Neural cell (in vitro differentiated cells): Measurements from ENCODE around the gene CAPN2.

Source experiments
- EZH2 ChIP-seq: fragments of 200-600, 300-800 bp; shearing (Covaris generic), sonication (generic); IDR thresholded peaks from 2 replicates; pipeline ENCODE4 v1.6.1; 2014; ENCODE audit warnings: antibody characterized with exemption, low read length, borderline replicate concordance, mild to moderate bottlenecking; ENCODE audit not compliant: insufficient read depth, poor library complexity, severe bottlenecking
- RAD21 ChIP-seq: fragments of 450-650 bp; conservative IDR thresholded peaks from 2 replicates; pipeline ENCODE4 v1.6.1; 2014; ENCODE audit warnings: antibody characterized with exemption, mild to moderate bottlenecking, moderate library complexity
- TF ChIP-seq, protein P1 (sequence below): IDR thresholded peaks from 2 replicates; pipeline ENCODE4 v1.6.1; 2012; ENCODE audit warnings: borderline replicate concordance

DNA sequence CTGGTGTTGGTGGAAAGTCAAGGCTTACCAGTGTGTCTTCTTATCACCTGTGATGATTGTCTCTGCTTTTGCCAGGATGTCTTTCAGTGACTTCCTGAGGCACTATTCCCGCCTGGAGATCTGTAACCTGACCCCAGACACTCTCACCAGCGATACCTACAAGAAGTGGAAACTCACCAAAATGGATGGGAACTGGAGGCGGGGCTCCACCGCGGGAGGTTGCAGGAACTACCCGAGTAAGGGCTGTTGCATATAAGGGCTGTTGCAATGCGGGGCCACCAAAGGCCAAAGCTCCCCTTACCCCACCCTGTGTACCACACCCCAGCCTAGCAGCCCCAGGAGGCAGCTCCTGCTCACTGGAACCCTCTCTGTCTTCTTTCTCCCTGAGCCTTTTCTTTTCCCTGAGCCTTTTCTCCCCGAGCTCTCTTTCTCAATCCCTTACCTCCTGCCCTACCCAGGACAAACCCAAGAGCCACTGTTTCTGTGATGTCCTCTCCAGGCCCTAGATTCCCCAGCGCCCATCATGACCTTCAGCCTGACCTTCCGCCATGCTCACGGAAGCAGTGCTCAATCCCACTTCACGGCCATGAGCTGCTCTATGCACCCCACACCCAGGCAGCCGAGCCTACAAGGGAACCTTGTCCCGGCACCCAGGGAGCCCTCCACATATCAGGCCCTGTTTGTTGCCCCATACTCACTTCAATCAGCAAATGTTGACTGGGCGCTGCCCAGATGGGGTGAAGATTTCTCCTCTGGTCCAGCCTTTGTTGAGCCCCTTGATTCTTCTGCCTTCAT, 40.6 kb downstream of the CAPN2 start:
- TF ChIP-seq EZH2 (no peak), RAD21 (no peak)
- TF ChIP-seq, protein P1, sequence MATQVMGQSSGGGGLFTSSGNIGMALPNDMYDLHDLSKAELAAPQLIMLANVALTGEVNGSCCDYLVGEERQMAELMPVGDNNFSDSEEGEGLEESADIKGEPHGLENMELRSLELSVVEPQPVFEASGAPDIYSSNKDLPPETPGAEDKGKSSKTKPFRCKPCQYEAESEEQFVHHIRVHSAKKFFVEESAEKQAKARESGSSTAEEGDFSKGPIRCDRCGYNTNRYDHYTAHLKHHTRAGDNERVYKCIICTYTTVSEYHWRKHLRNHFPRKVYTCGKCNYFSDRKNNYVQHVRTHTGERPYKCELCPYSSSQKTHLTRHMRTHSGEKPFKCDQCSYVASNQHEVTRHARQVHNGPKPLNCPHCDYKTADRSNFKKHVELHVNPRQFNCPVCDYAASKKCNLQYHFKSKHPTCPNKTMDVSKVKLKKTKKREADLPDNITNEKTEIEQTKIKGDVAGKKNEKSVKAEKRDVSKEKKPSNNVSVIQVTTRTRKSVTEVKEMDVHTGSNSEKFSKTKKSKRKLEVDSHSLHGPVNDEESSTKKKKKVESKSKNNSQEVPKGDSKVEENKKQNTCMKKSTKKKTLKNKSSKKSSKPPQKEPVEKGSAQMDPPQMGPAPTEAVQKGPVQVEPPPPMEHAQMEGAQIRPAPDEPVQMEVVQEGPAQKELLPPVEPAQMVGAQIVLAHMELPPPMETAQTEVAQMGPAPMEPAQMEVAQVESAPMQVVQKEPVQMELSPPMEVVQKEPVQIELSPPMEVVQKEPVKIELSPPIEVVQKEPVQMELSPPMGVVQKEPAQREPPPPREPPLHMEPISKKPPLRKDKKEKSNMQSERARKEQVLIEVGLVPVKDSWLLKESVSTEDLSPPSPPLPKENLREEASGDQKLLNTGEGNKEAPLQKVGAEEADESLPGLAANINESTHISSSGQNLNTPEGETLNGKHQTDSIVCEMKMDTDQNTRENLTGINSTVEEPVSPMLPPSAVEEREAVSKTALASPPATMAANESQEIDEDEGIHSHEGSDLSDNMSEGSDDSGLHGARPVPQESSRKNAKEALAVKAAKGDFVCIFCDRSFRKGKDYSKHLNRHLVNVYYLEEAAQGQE = no peak
